ENCODE results near the gene CAV3. TPM values are rescaled to one million over a fixed set of nuclear protein-coding genes. Genes with fewer than 3 reads are reported as not detected.

CAV3 gene
- polyA plus RNA-seq, 1 experiment: not detected

DNA sequence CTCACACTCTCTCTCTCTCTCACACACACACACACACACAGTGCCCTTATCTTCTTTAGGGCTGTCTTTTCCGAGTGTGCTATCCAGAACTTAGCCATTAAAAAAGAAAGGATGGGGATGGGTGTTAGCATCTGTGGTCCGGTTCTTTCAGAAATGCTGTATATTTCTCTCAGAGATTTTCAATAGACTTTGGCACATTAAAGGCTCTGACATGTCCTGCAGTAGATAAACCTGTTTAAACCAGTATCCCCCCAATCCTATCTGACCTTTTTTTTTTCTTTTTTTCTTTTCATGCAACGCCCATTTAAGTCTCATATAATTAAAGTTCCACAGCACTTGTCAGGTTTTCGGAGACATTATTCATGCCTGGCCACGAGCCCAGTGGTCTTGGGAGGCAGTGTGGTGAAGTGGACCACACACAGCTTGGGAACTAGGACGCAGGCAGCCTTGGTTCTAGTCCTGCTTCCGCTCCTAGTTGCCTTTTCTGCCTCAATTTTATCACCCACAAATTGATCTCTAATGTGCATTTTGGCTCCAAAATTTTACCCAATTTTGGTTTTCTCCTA is 13.3 kb downstream of the CAV3 start:
- TF ChIP-seq, protein P1, sequence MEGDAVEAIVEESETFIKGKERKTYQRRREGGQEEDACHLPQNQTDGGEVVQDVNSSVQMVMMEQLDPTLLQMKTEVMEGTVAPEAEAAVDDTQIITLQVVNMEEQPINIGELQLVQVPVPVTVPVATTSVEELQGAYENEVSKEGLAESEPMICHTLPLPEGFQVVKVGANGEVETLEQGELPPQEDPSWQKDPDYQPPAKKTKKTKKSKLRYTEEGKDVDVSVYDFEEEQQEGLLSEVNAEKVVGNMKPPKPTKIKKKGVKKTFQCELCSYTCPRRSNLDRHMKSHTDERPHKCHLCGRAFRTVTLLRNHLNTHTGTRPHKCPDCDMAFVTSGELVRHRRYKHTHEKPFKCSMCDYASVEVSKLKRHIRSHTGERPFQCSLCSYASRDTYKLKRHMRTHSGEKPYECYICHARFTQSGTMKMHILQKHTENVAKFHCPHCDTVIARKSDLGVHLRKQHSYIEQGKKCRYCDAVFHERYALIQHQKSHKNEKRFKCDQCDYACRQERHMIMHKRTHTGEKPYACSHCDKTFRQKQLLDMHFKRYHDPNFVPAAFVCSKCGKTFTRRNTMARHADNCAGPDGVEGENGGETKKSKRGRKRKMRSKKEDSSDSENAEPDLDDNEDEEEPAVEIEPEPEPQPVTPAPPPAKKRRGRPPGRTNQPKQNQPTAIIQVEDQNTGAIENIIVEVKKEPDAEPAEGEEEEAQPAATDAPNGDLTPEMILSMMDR (IDR thresholded peaks at IDR 0.05; ENCODE audit: low read depth, low read length): no peak
- no peaks in the 10 kb centered on the region for H3K27me3 ChIP-seq (ENCODE audit: control insufficient read depth, insufficient read depth, low read length)
- no peak overlapping the region for H3K4me3 ChIP-seq (ENCODE audit: low read depth, low read length)
- ChIA-PET CTCF (no interaction called here), POLR2A (no interaction called here)
- peaks cover 6% of the 10 kb centered on the region; the same call in 1 of the 2 replicates for H3K9me3 ChIP-seq (ENCODE audit: control insufficient read depth, insufficient read depth, low read length)
- no peak for DNase-seq (ENCODE audit: low read depth, low spot score)
- H3K27ac ChIP-seq (ENCODE audit: low read depth, low read length): no peak overlapping the region

GRCh38 chr3:8749316-8749715 is 15.7 kb downstream of the CAV3 start:
- Histone ChIP-seq H3K4me3 (ENCODE audit: low read depth, low read length) (no peak overlapping the region), H3K27ac (ENCODE audit: low read depth, low read length) (no peak overlapping the region), H3K27me3 (ENCODE audit: control insufficient read depth, insufficient read depth, low read length) (no peaks in the 10 kb centered on the region), H3K9me3 (ENCODE audit: control insufficient read depth, insufficient read depth, low read length) (peaks cover 6% of the 10 kb centered on the region; the same call in 1 of the 2 replicates)
- TF ChIP-seq, protein P1 (IDR thresholded peaks at IDR 0.05; ENCODE audit: low read depth, low read length): no peak
- ChIA-PET CTCF (interaction anchor here (1.2 to 1.3 kb wide), 2 partner anchors 85 to 268 kb away, joined by 3 read pairs; no protein-coding TSS in a partner anchor), POLR2A (no interaction called here)
- no peak for DNase-seq (ENCODE audit: low read depth, low spot score)

- H3K4me3 ChIP-seq (ENCODE audit: low read depth, low read length): no peak overlapping the region
- TF ChIP-seq, protein P1 (IDR thresholded peaks at IDR 0.05; ENCODE audit: low read depth, low read length): no peak
- no peaks in the 10 kb centered on the region for H3K27me3 ChIP-seq (ENCODE audit: control insufficient read depth, insufficient read depth, low read length)
- DNase-seq (ENCODE audit: low read depth, low spot score): no peak
- H3K9me3 ChIP-seq (ENCODE audit: control insufficient read depth, insufficient read depth, low read length): no peaks in the 10 kb centered on the region; the same call in 1 of the 2 replicates
- ChIA-PET CTCF (interaction anchor here (1.4 to 1.8 kb wide), 2 partner anchors 89 kb away, joined by 5 to 6 read pairs; no protein-coding TSS in a partner anchor), POLR2A (no interaction called here)
- no peak overlapping the region for H3K27ac ChIP-seq (ENCODE audit: low read depth, low read length)
These were observed 19.2 kb downstream of the CAV3 start for GRCh38 chr3:8752832-8753231.

DNA sequence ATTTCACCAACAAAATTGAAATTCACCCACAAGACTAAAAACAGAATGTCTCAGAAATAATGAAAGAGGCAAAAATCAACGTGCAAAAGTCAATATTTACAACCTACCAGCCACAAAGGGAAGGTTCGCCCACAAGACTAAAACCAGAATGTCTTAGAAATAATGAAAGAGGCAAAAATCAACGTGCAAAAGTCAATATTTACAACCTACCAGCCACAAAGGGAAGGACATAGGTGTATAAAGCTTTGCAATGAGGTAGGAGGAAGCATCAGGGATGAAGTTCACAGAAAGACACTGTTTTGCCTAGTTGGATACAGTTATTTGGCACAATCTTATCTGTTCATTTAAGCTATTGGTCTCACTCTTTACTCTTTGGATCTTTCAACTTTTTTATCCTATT is 21.5 kb downstream of the CAV3 start:
- Histone ChIP-seq H3K9me3 (ENCODE audit: control insufficient read depth, insufficient read depth, low read length) (no peaks in the 10 kb centered on the region; the same call in 1 of the 2 replicates), H3K4me3 (ENCODE audit: low read depth, low read length) (no peak overlapping the region), H3K27me3 (ENCODE audit: control insufficient read depth, insufficient read depth, low read length) (no peaks in the 10 kb centered on the region), H3K27ac (ENCODE audit: low read depth, low read length) (no peak overlapping the region)
- POLR2A ChIA-PET: no interaction called here
- DNase-seq (ENCODE audit: low read depth, low spot score): no peak
- CTCF ChIA-PET: interaction anchor here (1.3 to 4.0 kb wide), 3 partner anchors 11 to 91 kb away, joined by 4 to 28 read pairs (median 8); partner anchors contain the start of gene OXTR
- TF ChIP-seq, protein P1 (IDR thresholded peaks at IDR 0.05; ENCODE audit: low read depth, low read length): no peak

GRCh38 chr3:8755564-8756237 is 22.1 kb downstream of the CAV3 start:
- DNase-seq (ENCODE audit: low read depth, low spot score): no peak
- TF ChIP-seq, protein P1 (IDR thresholded peaks at IDR 0.05; ENCODE audit: low read depth, low read length): peak; percentile 40; the same call in 1 of the 2 replicates
- ChIA-PET POLR2A (no interaction called here), CTCF (interaction anchor here (0.6 to 4.0 kb wide), 5 partner anchors 11 to 502 kb away, joined by 3 to 28 read pairs (median 4); partner anchors contain the start of gene OXTR)
- no peak overlapping the region for H3K4me3 ChIP-seq (ENCODE audit: low read depth, low read length)
- H3K27ac ChIP-seq (ENCODE audit: low read depth, low read length): no peak overlapping the region
- no peaks in the 10 kb centered on the region; the same call in 1 of the 2 replicates for H3K9me3 ChIP-seq (ENCODE audit: control insufficient read depth, insufficient read depth, low read length)
- no peaks in the 10 kb centered on the region for H3K27me3 ChIP-seq (ENCODE audit: control insufficient read depth, insufficient read depth, low read length)

All from AG04450 (cell line).